GM23338 (cell line): ENCODE measurements around the gene PTPRO. TPM values are rescaled to one million over a fixed set of nuclear protein-coding genes. Genes with fewer than 3 reads are reported as not detected.

Experiments
- ATAC-seq: fragments of 200-7000 bp; cut with Tn5 transposase; 3 replicates; pipeline ENCODE4 v1.9.1; 2020
- DNase-seq: peaks from one replicate; pipeline ENCODE4 v3.0.0-alpha.2; 2015; ENCODE audit warnings: low spot score
- H2AFZ ChIP-seq: fragments of 200-600 bp; sonication (generic); 2 replicates; pipeline ENCODE4 v1.8.0; 2016; ENCODE audit warnings: antibody characterized with exemption, mild to moderate bottlenecking, moderate library complexity
- H3F3A ChIP-seq: fragments of 200-600 bp; sonication (generic); replicated peaks from 2 replicates; pipeline ENCODE4 v1.8.0; 2017; ENCODE audit warnings: antibody characterized with exemption, mixed run types, low read depth
- H3K27ac ChIP-seq: fragments of 200-600 bp; sonication (generic); 2 replicates; pipeline ENCODE4 v1.6.1; 2016; ENCODE audit warnings: low read depth
- H3K27me3 ChIP-seq: fragments of 200-600 bp; sonication (generic); 2 replicates; pipeline ENCODE4 v1.8.0; 2016; ENCODE audit warnings: mild to moderate bottlenecking, mixed run types, moderate library complexity; ENCODE audit not compliant: insufficient read depth
- H3K36me3 ChIP-seq: fragments of 200-600 bp; sonication (generic); 2 replicates; pipeline ENCODE4 v1.8.0; 2016; ENCODE audit warnings: mild to moderate bottlenecking; ENCODE audit not compliant: insufficient read depth
- H3K4me1 ChIP-seq: fragments of 200-600 bp; sonication (generic); 2 replicates; pipeline ENCODE4 v1.8.0; 2016; ENCODE audit warnings: mild to moderate bottlenecking, moderate library complexity; ENCODE audit not compliant: insufficient read depth
- H3K4me2 ChIP-seq: fragments of 200-600 bp; sonication (generic); 2 replicates; pipeline ENCODE4 v1.7.1; 2017; ENCODE audit warnings: mixed run types
- H3K4me3 ChIP-seq: fragments of 200-600 bp; sonication (generic); 2 replicates; pipeline ENCODE4 v1.6.1; 2016; ENCODE audit warnings: mixed run types
- H3K79me2 ChIP-seq: fragments of 200-600 bp; sonication (generic); replicated peaks from 2 replicates; pipeline ENCODE4 v1.8.0; 2017; ENCODE audit warnings: mild to moderate bottlenecking; ENCODE audit not compliant: insufficient read depth
- H3K9me2 ChIP-seq: fragments of 200-600 bp; sonication (generic); 2 replicates; pipeline ENCODE4 v1.8.0; 2017; ENCODE audit not compliant: insufficient read depth
- H4K20me1 ChIP-seq: fragments of 200-600 bp; sonication (generic); replicated peaks from 2 replicates; pipeline ENCODE4 v1.8.0; 2017; ENCODE audit warnings: mild to moderate bottlenecking; ENCODE audit not compliant: insufficient read depth
- H3K27ac Mint-ChIP-seq: 2 replicates; pipeline ENCODE4 v1.8.0; 2020; ENCODE audit warnings: inconsistent platforms, mild to moderate bottlenecking, moderate library complexity, mixed read lengths
- H3K27me3 Mint-ChIP-seq: 3 replicates; pipeline ENCODE4 v1.8.0; 2022; ENCODE audit warnings: low read depth, mild to moderate bottlenecking, moderate library complexity, mixed read lengths, inconsistent platforms; ENCODE audit not compliant: insufficient read depth, poor library complexity
- H3K36me3 Mint-ChIP-seq: 3 replicates; pipeline ENCODE4 v1.8.0; 2021; ENCODE audit warnings: low read depth, mild to moderate bottlenecking, inconsistent platforms, moderate library complexity, mixed read lengths
- H3K4me1 Mint-ChIP-seq: 3 replicates; pipeline ENCODE4 v1.8.0; 2020; ENCODE audit warnings: mild to moderate bottlenecking, inconsistent platforms, mixed read lengths
- H3K4me3 Mint-ChIP-seq: 3 replicates; pipeline ENCODE4 v1.8.0; 2021; ENCODE audit warnings: moderate library complexity, mild to moderate bottlenecking, inconsistent platforms, mixed read lengths
- H3K9me3 Mint-ChIP-seq: 3 replicates; pipeline ENCODE4 v1.8.0; 2020; ENCODE audit warnings: moderate library complexity, mild to moderate bottlenecking, inconsistent platforms, mixed read lengths
- CREB1 ChIP-seq: fragments of 250-450 bp; sonication (Bioruptor Pico); IDR thresholded peaks from 2 replicates; pipeline ENCODE4 v1.5.0; 2020; ENCODE audit warnings: low read depth, mild to moderate bottlenecking, moderate library complexity
- EZH2 ChIP-seq: fragments of 200-600 bp; sonication (generic); IDR thresholded peaks from one replicate; pipeline ENCODE4 v1.8.0; 2017; ENCODE audit warnings: antibody characterized with exemption, mild to moderate bottlenecking, low read depth; ENCODE audit not compliant: unreplicated experiment
- EZH2phosphoT487 ChIP-seq: fragments of 200-600 bp; sonication (generic); IDR thresholded peaks from one replicate; pipeline ENCODE4 v1.8.1; 2018; ENCODE audit warnings: antibody characterized with exemption; ENCODE audit not compliant: unreplicated experiment
- JUNB ChIP-seq: IDR thresholded peaks from one replicate; pipeline ENCODE4 v1.6.1; 2016; ENCODE audit warnings: antibody characterized with exemption; ENCODE audit not compliant: unreplicated experiment
- NANOG ChIP-seq: IDR thresholded peaks from 2 replicates; pipeline ENCODE4 v1.6.1; 2016; ENCODE audit warnings: antibody characterized with exemption, borderline replicate concordance
- POLR2AphosphoS5 ChIP-seq: IDR thresholded peaks from 2 replicates; pipeline ENCODE4 v1.6.1; 2016; ENCODE audit warnings: antibody characterized with exemption, low read depth
- STAT1 ChIP-seq: IDR thresholded peaks from one replicate; pipeline ENCODE4 v1.6.1; 2016; ENCODE audit warnings: antibody characterized with exemption; ENCODE audit not compliant: unreplicated experiment
- ZNF114 ChIP-seq: fragments of 250-450 bp; sonication (Bioruptor Pico); IDR thresholded peaks from 2 replicates; pipeline ENCODE4 v1.5.0; 2020; ENCODE audit warnings: mild to moderate bottlenecking, moderate library complexity
- ZNF331 ChIP-seq: fragments of 250-450 bp; sonication (Bioruptor Pico); IDR thresholded peaks from 2 replicates; pipeline ENCODE4 v1.5.0; 2020; ENCODE audit warnings: low read depth, mild to moderate bottlenecking, moderate library complexity
- polyA plus RNA-seq: library from polyadenylated mRNA; unstranded; fragments of >200 nt; fragmentation: Nextera tagmentation; extraction: Ambion mirVana; gene quantifications from 2 replicates; pipeline ENCODE4 v1.2.1, GENCODE V29; 2016
- total RNA-seq: library from RNA; depleted of rRNA; stranded (reverse); fragments of >200 nt; shearing (Covaris generic); gene quantifications from 2 replicates; pipeline ENCODE4 v1.2.3, GENCODE V29; 2014
- TF ChIP-seq, protein P1 (sequence below): IDR thresholded peaks from one replicate; pipeline ENCODE4 v1.6.1; 2018; ENCODE audit warnings: antibody characterized with exemption; ENCODE audit not compliant: unreplicated experiment
- TF ChIP-seq, protein P2 (sequence below): IDR thresholded peaks from 2 replicates; pipeline ENCODE4 v1.6.1; 2016; ENCODE audit warnings: antibody characterized with exemption
- TF ChIP-seq, protein P3 (sequence below): fragments of 250-450 bp; sonication (Bioruptor Pico); IDR thresholded peaks from 2 replicates; pipeline ENCODE4 v1.5.0; 2020; ENCODE audit warnings: mild to moderate bottlenecking, moderate library complexity
- TF ChIP-seq, protein P4 (sequence below), 2 experiments: fragments of 200-600 bp in 1 of 2; sonication (generic) in 1 of 2; conservative IDR thresholded peaks; 2 replicates each; pipeline versions ENCODE4 v1.5.1 to v1.6.1; 2016 to 2017; ENCODE audit warnings: antibody characterized with exemption in 2 of 2, low read depth in 2 of 2, mild to moderate bottlenecking in 2 of 2, moderate library complexity in 1 of 2

The PTPRO gene
- total and polyA plus RNA-seq, 2 experiments from 2014 or later = 1.4 to 1.5 TPM

DNA sequence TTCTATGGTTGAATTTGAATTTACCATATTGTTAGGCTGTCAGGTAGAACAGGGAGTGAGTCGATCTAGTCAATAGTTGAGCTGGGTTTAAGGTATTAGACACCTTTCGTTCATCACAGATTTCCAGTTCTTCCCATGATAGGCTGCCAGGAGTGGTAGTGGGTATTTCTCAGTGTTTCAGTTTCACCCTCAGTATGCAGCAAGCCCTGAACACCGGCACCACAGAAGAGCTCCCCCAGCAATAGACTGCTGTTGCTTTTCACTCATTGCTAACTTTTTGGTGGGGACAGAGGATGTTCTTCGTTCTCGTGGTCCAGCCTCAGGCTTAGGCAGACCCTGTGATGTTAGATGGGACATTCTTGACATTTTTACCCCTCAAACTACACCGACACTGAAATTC, 164.6 kb downstream of the PTPRO start:
- H2AFZ ChIP-seq = no peak overlapping the region
- H3K27me3 Mint-ChIP-seq = no peaks in the 10 kb centered on the region
- no peak overlapping the region for H3K27ac ChIP-seq
- DNase-seq (no peak), ATAC-seq (no peak)
- no peaks in the 10 kb centered on the region for H3K36me3 Mint-ChIP-seq
- H3K4me3 Mint-ChIP-seq = no peak overlapping the region
- H3F3A ChIP-seq = no peaks in the 10 kb centered on the region
- H3K9me2 ChIP-seq = no peaks in the 10 kb centered on the region
- no peaks in the 10 kb centered on the region for H3K27me3 ChIP-seq
- no peaks in the 10 kb centered on the region for H3K9me3 Mint-ChIP-seq
- no peaks in the 10 kb centered on the region for H3K4me1 ChIP-seq
- H3K4me1 Mint-ChIP-seq = no peaks in the 10 kb centered on the region
- H3K4me3 ChIP-seq = no peak overlapping the region
- no peak overlapping the region for H3K4me2 ChIP-seq
- no peaks in the 10 kb centered on the region for H3K36me3 ChIP-seq
- H3K79me2 ChIP-seq = no peaks in the 10 kb centered on the region
- H4K20me1 ChIP-seq = no peaks in the 10 kb centered on the region
- H3K27ac Mint-ChIP-seq = no peak overlapping the region
- TF ChIP-seq, protein P1, sequence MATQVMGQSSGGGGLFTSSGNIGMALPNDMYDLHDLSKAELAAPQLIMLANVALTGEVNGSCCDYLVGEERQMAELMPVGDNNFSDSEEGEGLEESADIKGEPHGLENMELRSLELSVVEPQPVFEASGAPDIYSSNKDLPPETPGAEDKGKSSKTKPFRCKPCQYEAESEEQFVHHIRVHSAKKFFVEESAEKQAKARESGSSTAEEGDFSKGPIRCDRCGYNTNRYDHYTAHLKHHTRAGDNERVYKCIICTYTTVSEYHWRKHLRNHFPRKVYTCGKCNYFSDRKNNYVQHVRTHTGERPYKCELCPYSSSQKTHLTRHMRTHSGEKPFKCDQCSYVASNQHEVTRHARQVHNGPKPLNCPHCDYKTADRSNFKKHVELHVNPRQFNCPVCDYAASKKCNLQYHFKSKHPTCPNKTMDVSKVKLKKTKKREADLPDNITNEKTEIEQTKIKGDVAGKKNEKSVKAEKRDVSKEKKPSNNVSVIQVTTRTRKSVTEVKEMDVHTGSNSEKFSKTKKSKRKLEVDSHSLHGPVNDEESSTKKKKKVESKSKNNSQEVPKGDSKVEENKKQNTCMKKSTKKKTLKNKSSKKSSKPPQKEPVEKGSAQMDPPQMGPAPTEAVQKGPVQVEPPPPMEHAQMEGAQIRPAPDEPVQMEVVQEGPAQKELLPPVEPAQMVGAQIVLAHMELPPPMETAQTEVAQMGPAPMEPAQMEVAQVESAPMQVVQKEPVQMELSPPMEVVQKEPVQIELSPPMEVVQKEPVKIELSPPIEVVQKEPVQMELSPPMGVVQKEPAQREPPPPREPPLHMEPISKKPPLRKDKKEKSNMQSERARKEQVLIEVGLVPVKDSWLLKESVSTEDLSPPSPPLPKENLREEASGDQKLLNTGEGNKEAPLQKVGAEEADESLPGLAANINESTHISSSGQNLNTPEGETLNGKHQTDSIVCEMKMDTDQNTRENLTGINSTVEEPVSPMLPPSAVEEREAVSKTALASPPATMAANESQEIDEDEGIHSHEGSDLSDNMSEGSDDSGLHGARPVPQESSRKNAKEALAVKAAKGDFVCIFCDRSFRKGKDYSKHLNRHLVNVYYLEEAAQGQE = no peak
- TF ChIP-seq STAT1 = no peak
- TF ChIP-seq, protein P2, sequence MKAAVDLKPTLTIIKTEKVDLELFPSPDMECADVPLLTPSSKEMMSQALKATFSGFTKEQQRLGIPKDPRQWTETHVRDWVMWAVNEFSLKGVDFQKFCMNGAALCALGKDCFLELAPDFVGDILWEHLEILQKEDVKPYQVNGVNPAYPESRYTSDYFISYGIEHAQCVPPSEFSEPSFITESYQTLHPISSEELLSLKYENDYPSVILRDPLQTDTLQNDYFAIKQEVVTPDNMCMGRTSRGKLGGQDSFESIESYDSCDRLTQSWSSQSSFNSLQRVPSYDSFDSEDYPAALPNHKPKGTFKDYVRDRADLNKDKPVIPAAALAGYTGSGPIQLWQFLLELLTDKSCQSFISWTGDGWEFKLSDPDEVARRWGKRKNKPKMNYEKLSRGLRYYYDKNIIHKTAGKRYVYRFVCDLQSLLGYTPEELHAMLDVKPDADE = no peak
- TF ChIP-seq POLR2AphosphoS5 = no peak
- TF ChIP-seq, protein P3, sequence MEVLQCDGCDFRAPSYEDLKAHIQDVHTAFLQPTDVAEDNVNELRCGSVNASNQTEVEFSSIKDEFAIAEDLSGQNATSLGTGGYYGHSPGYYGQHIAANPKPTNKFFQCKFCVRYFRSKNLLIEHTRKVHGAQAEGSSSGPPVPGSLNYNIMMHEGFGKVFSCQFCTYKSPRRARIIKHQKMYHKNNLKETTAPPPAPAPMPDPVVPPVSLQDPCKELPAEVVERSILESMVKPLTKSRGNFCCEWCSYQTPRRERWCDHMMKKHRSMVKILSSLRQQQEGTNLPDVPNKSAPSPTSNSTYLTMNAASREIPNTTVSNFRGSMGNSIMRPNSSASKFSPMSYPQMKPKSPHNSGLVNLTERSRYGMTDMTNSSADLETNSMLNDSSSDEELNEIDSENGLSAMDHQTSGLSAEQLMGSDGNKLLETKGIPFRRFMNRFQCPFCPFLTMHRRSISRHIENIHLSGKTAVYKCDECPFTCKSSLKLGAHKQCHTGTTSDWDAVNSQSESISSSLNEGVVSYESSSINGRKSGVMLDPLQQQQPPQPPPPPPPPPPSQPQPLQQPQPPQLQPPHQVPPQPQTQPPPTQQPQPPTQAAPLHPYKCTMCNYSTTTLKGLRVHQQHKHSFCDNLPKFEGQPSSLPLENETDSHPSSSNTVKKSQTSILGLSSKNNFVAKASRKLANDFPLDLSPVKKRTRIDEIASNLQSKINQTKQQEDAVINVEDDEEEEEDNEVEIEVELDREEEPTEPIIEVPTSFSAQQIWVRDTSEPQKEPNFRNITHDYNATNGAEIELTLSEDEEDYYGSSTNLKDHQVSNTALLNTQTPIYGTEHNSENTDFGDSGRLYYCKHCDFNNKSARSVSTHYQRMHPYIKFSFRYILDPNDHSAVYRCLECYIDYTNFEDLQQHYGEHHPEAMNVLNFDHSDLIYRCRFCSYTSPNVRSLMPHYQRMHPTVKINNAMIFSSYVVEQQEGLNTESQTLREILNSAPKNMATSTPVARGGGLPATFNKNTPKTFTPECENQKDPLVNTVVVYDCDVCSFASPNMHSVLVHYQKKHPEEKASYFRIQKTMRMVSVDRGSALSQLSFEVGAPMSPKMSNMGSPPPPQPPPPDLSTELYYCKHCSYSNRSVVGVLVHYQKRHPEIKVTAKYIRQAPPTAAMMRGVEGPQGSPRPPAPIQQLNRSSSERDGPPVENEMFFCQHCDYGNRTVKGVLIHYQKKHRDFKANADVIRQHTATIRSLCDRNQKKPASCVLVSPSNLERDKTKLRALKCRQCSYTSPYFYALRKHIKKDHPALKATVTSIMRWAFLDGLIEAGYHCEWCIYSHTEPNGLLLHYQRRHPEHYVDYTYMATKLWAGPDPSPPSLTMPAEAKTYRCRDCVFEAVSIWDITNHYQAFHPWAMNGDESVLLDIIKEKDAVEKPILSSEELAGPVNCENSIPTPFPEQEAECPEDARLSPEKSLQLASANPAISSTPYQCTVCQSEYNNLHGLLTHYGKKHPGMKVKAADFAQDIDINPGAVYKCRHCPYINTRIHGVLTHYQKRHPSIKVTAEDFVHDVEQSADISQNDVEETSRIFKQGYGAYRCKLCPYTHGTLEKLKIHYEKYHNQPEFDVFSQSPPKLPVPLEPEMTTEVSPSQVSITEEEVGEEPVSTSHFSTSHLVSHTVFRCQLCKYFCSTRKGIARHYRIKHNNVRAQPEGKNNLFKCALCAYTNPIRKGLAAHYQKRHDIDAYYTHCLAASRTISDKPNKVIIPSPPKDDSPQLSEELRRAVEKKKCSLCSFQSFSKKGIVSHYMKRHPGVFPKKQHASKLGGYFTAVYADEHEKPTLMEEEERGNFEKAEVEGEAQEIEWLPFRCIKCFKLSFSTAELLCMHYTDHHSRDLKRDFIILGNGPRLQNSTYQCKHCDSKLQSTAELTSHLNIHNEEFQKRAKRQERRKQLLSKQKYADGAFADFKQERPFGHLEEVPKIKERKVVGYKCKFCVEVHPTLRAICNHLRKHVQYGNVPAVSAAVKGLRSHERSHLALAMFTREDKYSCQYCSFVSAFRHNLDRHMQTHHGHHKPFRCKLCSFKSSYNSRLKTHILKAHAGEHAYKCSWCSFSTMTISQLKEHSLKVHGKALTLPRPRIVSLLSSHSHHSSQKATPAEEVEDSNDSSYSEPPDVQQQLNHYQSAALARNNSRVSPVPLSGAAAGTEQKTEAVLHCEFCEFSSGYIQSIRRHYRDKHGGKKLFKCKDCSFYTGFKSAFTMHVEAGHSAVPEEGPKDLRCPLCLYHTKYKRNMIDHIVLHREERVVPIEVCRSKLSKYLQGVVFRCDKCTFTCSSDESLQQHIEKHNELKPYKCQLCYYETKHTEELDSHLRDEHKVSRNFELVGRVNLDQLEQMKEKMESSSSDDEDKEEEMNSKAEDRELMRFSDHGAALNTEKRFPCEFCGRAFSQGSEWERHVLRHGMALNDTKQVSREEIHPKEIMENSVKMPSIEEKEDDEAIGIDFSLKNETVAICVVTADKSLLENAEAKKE (CRISPR knock-in tag) = no peak
- TF ChIP-seq EZH2phosphoT487 = no peak
- no peak for TF ChIP-seq JUNB
- TF ChIP-seq CREB1 = no peak
- TF ChIP-seq ZNF114 (CRISPR knock-in tag) = no peak
- TF ChIP-seq, protein P4, sequence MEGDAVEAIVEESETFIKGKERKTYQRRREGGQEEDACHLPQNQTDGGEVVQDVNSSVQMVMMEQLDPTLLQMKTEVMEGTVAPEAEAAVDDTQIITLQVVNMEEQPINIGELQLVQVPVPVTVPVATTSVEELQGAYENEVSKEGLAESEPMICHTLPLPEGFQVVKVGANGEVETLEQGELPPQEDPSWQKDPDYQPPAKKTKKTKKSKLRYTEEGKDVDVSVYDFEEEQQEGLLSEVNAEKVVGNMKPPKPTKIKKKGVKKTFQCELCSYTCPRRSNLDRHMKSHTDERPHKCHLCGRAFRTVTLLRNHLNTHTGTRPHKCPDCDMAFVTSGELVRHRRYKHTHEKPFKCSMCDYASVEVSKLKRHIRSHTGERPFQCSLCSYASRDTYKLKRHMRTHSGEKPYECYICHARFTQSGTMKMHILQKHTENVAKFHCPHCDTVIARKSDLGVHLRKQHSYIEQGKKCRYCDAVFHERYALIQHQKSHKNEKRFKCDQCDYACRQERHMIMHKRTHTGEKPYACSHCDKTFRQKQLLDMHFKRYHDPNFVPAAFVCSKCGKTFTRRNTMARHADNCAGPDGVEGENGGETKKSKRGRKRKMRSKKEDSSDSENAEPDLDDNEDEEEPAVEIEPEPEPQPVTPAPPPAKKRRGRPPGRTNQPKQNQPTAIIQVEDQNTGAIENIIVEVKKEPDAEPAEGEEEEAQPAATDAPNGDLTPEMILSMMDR (conservative IDR thresholded peaks at IDR 0.05; ENCODE audit: low read depth in 2 of 2) = no peak
- TF ChIP-seq NANOG = no peak
- no peak for TF ChIP-seq EZH2
- TF ChIP-seq ZNF331 (CRISPR knock-in tag) = no peak
